Measurements from ENCODE around the gene SYTL3.
"Not testable (repeated sequence)": the region's sequence is repeated elsewhere in the genome, so short reads cannot be mapped to it uniquely, and the experiment has no call there.

Gene SYTL3

GRCh38 chr6:158607411-158608170 lies 42.3 kb upstream of the SYTL3 start:
- no peak for TF ChIP-seq CTCF (IDR thresholded peaks at IDR 0.05)
- Histone ChIP-seq H3K27ac (no peak overlapping the region), H3K4me3 (no peak overlapping the region)
- no peak for DNase-seq (ENCODE audit: low spot score)

- no peak for TF ChIP-seq CTCF (IDR thresholded peaks at IDR 0.05)
- no peak for DNase-seq (ENCODE audit: low spot score)
- no peak overlapping the region for H3K27ac ChIP-seq
- H3K4me3 ChIP-seq: no peak overlapping the region
Observed at GRCh38 chr6:158608221-158608620, 41.6 kb upstream of the SYTL3 start.

- H3K27ac ChIP-seq: peak overlapping the region; percentile 64 to 83
- no peak overlapping the region for H3K4me3 ChIP-seq
- no peak for DNase-seq (ENCODE audit: low spot score)
- TF ChIP-seq CTCF (IDR thresholded peaks at IDR 0.05): no peak
Observed at GRCh38 chr6:158609455-158610155, 40.2 kb upstream of the SYTL3 start.

GRCh38 chr6:158610319-158610968 lies 39.4 kb upstream of the SYTL3 start:
- DNase-seq (ENCODE audit: low spot score): no peak
- TF ChIP-seq CTCF (IDR thresholded peaks at IDR 0.05): no peak
- H3K4me3 ChIP-seq: peak overlapping the region; percentile 15
- peak overlapping the region; percentile 64 to 83 for H3K27ac ChIP-seq

GRCh38 chr6:158611039-158611438 lies 38.8 kb upstream of the SYTL3 start:
- no peak for TF ChIP-seq CTCF (IDR thresholded peaks at IDR 0.05)
- peak overlapping the region; percentile 61 to 83 for H3K27ac ChIP-seq
- DNase-seq (ENCODE audit: low spot score): no peak
- peak overlapping the region; percentile 15 for H3K4me3 ChIP-seq

- peak overlapping the region; percentile 15 for H3K4me3 ChIP-seq
- no peak for TF ChIP-seq CTCF (IDR thresholded peaks at IDR 0.05)
- peak overlapping the region; percentile 61 to 83 for H3K27ac ChIP-seq
- DNase-seq (ENCODE audit: low spot score): no peak
Observed at GRCh38 chr6:158611541-158612370, 38.1 kb upstream of the SYTL3 start.

GRCh38 chr6:158614606-158615005 lies 35.2 kb upstream of the SYTL3 start:
- H3K27ac ChIP-seq; H3K4me3 ChIP-seq; DNase-seq (ENCODE audit: low spot score): not testable (repeated sequence)

GRCh38 chr6:158618289-158618688 lies 31.6 kb upstream of the SYTL3 start:
- H3K4me3 ChIP-seq; DNase-seq (ENCODE audit: low spot score); H3K27ac ChIP-seq: not testable (repeated sequence)

Data from coronary artery (tissue), 2 donors.